GM19372 (cell line): Measurements from ENCODE around the gene CREB3L1.
"Not testable (repeated sequence)": the region's sequence is repeated elsewhere in the genome, so short reads cannot be mapped to it uniquely, and the experiment has no call there.

Experiments
- ATAC-seq: cut with Tn5 transposase; IDR thresholded peaks from one replicate; pipeline ENCODE4 v1.9.1; 2021; ENCODE audit warnings: mild to moderate bottlenecking, low read depth, moderate library complexity; ENCODE audit not compliant: unreplicated experiment

CREB3L1 gene

DNA sequence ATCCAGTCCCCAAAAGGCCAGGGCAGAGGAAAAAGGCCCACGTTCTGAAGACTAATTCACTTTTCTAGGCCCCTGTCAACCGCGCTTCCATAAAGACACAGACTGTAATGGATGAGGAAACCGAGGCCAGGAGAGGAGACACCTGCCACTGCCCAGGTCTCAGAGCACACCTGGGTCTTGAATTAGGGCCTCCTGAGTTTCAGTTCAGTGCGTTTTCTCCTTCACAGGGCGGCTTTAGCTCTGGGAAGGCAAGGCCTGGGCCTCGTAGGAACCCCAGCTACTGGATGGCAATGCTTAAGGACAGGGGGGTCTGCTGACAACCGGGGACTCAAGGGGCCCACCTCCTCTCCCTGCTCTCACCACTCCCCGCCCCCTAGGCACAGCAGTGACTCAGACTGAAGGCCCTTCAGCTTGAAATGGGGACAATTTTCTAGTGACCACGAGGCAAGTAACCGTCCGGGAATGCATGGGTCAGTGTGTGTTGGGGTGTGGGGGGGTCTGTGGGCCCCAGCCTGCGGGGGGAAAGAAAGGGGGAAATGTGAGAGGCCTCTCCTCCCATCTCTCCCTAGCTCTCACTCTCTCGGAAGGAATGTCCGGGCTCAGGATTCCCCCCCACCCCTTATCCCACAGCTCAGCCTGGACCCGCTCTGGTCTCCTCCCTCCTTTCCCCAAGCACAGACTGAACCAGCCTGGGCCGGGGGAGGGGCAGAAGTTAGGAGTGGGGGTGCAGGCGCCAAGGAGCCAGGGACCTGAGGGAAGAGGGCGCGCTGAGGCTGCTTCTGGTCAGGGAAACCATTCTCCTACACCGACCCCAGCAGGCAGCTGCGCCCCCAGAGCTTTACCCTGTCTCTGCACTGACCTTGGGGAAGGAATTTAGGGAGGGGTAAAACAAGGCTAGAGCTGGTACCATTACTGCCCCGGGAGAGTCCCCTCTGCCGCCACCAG, 17.2 kb downstream of the CREB3L1 start:
- no peak for ATAC-seq

DNA sequence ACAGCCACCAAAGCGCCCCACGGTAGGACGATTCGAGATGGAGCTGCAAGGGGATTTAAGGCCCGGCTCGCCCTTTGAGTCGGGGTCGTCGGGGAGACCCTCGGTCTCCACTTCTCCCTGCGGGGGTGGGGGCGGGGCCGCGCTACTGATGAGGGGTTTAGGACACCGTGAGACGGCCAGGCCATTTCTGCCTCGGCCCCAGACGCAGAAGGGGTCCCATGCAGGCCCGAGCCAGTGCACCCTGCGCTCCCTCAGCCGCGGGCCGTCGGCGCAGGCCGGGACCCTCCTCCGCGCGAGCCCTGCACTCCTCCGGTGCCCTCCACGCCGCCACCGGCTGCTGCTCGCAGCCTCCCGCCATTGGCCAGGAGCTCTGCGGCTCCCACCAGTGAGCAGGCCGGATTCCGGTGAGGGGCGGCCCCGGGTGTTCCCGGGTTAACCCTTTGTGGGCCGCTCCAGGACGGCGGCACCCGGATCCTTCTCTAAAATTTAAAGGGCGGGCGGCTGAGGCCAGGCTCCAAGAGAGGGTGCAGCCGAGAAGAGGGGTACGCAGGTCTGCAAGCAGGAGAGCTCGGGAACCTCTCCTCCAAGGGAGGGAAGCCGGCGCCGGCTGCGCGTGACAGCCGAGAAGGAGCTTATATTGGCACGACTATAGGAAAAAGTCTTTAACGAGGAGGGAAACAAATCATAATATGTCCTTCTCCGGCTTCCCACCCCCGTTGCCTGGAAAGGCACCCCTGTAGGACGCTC, 18.0 kb downstream of the CREB3L1 start:
- no peak for ATAC-seq

DNA sequence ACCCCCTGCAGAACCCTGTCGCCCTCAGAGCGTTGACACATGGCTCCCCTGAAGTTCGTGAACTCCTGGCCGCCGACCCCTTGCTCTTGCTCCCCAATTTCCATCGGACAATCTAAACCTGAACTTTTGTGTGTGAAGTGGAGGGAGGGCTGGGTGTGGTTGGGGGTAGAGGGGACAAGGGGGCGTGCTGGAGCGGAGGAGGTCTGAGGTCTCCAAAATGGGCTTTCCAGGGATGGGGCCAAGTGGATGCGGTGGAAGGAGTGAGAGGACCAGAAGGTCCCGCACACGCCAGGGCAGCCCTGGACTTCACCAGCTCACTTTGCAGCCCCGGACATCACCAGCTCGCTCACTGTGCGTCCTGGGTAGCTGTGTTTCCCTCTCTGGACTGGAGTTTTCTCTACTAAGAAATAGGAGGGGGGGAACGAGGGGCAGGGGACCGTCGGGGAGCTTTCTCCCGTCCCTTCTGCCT, 18.6 kb downstream of the CREB3L1 start:
- no peak for ATAC-seq

DNA sequence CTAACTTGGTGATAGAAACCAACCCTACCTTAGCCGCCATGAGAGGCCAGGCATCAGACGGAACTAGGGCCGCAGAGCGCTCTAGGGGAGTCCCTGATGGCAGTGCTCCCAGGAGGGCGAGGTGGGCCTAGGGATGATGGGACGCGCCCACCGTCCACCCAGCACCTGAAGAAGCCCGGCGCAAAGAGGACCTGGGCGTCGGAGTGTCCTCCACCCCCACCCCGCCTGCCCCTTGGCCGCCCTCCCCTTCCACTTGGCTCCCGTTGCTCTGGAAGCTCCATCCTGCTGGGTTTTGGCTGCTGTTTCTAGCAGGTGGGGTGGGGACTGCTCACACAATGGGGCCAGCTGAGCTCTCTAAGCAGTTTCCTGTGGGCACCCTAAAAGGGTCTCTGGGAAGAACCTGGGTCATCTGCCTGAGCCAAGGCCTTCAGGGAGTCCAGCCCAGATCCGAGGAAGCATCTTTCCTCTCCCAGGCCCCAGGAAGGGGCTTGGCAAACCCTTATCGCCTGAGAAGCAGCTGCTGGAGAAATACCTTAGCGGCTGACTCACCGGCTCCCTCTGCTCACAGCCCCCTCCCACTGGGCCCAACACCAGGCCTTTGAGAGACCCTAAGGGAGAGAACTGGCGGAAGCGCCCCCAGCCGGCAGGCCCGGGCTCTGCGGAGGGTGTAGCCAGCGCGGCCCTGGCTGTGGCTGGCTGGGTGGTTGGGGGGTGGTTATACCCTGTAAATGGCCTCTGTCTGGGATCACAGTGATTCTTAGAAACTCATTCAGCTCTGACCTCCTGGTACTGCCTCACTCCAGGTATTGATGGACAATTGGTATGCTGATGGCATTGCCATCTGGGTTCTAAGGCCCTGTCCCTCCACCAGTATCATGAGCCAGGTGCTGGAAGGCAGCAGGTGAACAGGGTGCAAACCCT, 19.3 kb downstream of the CREB3L1 start:
- ATAC-seq: no peak

DNA sequence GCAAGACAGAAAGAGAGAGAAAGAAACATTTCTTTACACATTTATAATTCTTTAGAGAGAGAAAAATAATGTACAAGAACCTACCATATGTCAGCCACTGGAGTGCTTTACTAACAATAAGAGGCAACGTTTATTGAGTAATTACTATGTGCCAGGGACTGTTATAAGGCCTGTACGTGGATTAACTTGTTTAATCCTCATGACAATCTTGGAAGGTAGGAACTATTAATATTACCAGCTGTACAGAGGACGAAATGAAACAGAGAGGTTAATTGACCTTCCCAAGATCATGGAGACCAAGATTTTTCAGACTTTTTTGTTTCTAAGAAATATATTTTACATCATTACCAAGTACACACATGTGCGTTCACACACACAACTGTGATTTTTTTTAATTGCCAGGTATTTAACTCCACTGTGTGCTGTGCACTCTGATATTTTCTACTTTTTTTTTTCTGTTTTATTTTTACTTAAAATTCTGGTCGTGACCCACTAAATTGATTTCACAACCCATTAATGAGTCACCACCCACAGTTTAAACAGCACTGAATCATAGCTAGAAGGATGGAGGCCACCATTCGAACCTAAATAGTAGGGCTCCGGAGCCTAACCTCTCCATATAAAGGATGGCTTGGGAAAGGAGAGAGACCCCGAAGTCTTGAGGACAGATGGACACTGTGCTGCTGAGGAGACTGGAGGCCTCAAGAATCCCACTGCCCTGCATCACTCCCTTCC, 21.4 kb downstream of the CREB3L1 start:
- no peak for ATAC-seq

DNA sequence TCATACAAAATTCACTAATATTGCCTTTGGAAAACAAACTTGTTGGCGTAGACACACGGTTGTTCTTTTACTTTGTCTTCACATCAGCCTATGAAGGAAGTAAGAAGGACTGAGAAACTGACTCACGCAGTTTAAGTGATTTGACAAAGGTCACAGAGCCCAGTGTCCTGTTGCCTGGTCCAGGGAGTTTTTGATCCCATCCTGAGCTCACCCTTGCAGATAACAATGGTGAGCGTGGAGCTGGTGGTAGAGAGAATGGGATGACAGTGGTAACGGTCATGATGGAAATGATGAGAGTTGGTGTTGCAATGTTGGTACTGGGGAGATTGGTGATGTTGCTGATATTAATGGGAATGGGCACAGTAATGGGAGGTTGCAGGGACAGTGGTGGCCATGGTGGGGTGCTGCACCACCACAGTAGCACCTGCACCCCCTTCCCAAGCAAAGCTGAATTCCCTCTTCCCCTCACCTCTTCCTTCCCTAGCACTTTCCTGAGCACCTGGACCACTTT, 22.0 kb downstream of the CREB3L1 start:
- ATAC-seq: no peak

DNA sequence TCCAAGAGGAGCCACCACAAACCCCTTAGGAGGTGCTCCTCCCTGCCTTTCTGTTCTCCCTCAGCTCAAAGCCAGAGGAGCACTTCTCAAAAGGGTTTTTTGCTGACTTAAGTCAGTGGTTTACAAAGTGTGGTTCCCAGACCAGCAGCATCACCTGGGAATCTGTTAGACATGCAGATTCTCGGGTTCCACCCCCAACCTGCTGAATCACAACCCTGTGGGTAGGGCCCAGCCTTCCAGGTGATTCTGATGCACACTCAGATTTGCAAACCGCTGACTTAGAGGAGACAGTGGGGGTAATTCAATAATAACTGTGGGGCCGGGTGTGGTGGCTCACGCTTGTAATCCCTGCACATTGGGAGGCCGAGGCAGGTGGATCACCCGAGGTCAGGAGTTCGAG, 22.8 kb downstream of the CREB3L1 start:
- no peak for ATAC-seq

DNA sequence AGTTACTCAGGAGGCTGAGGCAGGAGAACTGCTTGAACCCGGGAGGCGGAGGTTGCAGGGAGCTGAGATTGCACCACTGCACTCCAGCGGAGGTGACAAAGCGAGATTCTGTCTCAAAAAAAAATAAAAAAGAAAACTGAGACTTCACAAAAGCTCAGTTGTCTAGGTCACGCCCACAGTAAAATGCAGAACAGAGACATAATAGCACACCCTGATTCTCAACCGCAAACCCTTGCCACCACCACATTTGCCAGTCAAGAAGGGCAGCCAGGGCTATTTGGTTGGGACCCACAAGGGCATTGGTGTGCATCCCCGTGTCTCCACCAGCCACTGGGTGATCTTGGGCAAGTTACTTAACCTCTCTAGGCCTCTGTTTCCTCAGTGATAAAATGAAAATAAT, 25.4 kb downstream of the CREB3L1 start:
- no peak for ATAC-seq

DNA sequence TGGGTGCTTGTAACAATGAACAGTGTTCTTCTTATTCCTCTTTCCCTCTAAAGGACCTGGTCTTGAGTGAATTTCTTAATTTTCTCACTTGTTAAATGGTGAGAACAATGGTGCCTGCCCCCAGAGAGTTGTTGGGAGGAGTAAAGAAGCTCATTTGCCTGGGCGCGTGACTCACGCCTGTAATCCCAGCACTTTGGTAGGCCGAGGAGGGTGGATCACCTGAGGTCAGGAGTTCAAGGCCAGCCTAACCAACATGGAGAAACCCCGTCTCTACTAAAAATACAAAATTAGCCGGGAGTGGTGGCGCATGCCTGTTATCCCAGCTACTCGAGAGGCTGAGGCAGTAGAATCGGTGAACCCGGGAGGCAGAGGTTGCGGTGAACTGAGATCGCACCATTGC, 26.6 kb downstream of the CREB3L1 start:
- not testable (repeated sequence) for ATAC-seq

DNA sequence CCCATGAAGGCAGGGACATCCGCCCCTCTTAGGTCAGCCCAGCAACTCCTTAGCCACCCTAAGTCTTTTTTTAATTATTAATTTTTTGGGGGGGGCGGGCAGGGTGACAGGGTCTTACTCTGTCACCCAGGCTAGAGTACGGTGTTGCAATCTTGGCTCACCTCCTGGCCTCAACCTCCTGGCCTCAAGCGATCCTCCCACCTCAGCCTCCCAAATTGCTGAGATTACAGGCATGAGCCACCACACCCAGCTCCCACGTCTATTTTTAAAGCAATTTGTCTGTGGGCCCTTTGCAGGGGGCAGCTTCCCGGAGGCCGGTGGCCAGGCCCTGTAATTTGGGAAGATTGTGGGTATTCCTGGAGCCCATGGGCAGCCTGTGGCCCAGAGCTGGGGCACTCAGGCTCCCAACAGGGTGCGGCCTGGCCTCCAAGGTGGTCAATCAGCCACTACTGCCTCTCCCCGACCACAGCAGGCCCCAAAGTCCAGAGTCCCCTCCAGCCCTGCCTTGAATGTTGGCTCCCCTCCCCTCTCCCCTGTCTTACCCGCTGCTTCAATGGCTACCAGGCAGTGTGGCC, 27.2 kb downstream of the CREB3L1 start:
- ATAC-seq: no peak

DNA sequence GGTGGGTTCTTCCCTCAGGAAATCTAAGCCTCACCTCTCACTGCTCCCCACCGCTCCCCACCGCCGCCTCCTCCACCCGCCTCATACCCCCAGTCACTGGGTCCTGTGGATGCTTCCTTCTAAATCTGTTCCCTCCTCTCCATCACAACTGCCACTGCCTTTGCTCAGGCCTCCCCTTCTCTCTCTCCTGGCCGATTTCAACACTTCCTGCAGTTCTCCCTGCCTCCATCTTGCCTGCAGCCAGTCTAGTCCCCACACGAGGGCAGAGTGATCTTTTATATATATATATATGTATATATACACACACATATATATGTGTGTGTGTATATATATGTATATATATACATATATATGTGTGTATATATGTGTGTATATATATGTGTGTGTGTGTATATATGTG, 27.8 kb downstream of the CREB3L1 start:
- ATAC-seq: no peak

DNA sequence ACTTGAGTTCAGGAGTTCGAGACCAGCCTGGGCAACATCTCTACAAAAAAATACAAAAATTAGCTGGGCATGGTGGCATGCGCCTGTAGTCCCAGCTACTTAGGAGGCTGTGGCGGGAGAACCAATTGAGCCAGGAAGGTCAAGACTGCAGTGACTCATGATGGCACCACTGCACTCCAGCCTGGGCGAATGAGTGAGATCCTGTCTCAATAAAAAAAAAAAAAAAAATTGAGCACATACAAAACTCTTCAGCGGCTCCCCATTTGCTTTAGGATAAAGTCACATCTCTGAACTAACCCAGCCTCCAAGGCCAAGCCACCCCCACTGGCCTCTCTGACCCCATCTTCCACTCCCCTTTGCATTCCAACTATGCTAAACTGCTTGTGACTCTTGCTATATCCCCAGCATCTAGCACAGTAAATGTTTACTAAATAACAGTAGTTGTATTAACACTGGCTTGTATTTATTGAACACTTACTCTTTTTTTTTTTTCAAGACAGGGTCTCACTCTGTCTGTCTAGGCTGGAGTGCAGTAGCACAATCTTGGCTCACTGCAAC, 28.9 kb downstream of the CREB3L1 start:
- ATAC-seq: no peak

DNA sequence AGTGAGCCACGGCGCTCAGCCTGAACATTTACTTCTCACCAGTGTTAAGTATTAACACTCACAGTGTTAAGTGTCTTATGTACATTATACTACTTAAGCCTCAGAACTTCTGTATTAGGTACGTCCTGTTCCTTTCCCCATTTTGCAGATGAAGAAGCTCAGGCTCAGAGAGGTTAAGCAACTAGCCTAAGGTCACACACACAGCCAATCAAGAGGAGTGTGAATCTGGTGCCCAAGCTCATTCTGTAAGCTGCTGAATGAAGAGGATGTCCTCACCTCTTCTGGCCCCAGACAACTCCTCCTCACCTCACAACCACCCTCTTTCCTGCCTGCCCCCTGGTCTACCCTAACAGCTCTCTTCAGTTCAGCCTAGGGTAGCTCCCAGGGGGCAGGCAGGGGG, 29.9 kb downstream of the CREB3L1 start:
- ATAC-seq: no peak

DNA sequence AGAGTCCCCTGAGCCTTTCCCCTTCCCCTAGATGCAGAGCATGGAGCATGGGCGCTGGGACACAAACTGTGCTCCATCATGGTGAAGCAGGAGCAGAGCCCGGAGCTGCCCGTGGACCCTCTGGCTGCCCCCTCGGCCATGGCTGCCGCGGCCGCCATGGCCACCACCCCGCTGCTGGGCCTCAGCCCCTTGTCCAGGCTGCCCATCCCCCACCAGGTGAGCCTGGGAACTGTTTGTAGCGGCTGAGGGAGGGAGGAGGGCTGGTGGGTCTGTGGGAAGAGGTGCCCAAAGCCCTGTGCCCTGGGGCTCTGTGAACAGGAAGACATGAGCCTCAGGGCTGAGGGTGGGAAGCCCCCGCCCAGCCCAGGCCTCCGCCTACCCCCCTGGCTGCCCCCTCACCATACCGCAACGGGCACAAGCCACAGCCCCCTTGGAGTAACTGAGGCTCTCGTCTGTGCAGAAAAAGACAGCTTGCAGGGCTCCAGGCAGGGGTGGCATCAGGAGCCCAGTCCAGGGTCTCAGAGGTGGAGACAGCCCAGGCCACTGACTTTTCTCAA, 30.4 kb downstream of the CREB3L1 start:
- no peak for ATAC-seq

DNA sequence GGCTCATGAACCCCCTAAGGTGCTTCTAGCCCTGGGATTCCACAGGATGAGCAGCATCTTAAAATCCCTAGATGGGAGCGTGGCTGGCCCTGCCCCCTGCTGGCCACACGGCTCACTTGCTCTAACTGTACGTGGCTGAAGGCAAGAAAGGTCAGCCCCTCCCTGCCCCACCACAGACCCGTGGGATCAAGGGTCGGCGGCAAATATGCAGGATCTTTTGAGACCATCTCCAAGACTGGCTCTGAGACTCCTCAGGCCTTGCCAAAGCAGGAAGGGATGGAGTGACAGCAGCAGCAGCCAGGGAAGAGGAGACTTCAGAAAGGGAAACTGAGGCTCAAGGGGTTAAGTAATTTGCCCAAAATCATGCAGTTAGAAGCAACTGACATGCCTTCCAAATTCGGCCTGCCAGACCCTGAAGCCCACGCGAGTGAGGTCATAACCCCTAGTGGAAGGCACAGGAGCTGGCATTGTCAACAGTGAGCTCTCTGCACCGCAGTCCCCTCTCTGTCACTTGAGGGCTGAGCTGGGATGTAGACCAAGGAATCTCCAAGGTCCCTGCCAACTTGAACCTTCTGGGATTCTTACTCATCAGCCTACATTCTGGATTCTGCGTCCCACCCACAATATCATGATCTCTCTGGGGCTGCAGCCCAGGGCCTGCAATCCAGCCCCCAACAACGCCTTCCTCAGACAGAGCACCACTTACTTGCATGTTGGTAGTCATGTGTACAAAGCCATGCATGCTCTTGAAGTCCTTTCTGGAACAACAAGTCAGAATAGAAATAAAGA, 31.4 kb downstream of the CREB3L1 start:
- ATAC-seq: peak; percentile 62

DNA sequence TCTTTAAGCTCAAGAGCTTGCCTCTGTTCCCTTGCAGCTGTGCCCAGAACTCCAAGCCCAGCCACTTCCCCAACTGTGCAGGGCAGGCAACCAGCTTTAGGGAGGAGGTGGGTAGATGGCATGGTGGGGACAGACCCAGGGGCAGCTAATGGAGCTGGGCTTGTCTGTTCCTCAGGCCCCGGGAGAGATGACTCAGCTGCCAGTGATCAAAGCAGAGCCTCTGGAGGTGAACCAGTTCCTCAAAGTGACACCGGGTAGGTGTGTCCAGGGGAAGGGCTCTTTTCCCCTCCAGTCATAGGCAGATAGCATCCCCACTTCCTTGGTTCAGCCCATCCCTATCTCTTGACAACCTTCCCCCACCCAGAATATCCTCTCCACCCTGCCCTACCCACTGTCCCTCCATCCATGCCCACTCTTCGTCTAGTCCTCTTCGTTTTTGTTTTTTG, 32.4 kb downstream of the CREB3L1 start:
- ATAC-seq: no peak

DNA sequence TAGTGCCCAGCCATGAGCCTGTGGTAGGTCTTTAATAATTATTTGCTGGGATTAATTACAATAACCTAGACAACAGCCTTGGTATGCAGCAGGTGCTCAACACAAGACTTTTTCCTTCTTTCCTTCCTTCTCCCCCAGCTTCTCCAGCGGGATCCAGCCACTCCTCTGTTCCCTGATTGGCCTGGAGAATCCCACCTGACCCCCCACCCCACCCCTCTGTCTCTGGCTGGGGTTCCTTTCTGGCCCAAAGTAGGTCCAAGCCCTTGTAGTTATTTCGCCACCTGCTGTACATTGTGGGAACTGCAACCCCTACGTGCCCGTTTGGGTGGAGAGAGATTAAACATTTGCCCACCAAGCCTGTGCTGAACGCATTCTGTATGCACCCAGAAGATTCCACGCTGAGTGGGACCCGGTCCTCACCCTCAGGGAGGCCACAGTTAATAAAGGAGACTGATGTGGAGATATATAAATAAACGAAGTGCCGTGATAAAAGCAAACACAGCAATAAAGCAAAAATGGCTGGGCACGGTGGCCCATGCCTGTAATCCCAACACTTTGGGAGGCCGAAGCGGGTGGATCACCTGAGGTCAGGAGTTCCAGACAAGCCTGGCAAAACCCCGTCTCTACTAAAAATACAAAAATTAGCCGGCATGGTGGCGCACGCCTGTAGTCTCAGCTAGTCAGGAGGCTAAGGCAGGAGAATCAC, 37.7 kb downstream of the CREB3L1 start:
- ATAC-seq: no peak
